ENCODE data around the gene ANTXR2. TPM values are rescaled to one million over a fixed set of nuclear protein-coding genes. Genes with fewer than 3 reads are reported as not detected.

The ANTXR2 gene
- polyA plus RNA-seq, 3 donors = 4.6 to 49.3 (median 45.7) TPM

DNA sequence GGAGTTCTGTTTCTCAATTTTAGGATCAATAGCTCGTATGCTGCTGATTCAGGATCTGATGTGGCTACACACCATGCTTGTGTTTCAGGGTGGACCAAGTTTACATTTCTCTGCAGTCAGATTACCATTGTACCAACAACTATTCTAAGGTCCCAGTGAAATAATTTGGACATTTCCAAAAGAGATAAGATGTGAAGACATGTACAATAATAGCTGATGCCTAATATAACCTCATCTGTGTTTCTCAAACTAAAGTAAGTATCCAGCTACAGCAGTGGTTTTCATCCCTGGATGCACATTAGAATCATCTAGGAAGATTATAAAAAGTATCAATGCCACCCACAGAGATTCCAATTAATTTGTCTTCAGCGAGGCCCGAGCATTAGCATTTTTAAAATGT is 209.7 kb downstream of the ANTXR2 start:
- 81 to 89% (median 83%) methylated on average over 3 of the region's 3 CpGs for WGBS, 3 donors
- no peak overlapping the region for H3K27ac ChIP-seq (ENCODE audit: low read depth, low read length)

- 67 to 73% (median 72%) methylated on average over 3 of the region's 3 CpGs for WGBS, 3 donors
- no peak overlapping the region for H3K27ac ChIP-seq (ENCODE audit: low read depth, low read length)
Observed at GRCh38 chr4:79862821-79863220, 210.2 kb downstream of the ANTXR2 start.

DNA sequence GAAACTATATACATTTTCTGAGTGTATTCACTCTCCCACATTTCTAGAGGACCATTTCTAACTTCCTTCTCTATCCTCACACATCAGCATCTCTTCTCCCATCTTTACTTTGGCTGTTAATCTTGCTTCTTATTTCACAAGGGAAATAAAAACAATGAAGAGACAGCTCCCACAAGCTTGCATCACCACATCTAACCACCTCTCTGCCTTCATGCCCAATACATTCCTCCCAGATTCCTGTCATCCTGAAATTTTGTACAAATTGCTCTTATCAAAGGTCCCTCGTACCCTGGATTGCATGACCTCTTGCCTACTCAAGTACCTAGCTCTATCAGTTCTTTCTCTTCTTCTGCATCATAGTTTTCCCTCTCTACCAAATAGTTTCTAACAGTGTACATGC is 215.2 kb downstream of the ANTXR2 start:
- no peak overlapping the region for H3K27ac ChIP-seq (ENCODE audit: low read depth, low read length)
- 73 to 91% (median 82%) methylated on average over 1 of the region's 1 CpG for WGBS, 3 donors

DNA sequence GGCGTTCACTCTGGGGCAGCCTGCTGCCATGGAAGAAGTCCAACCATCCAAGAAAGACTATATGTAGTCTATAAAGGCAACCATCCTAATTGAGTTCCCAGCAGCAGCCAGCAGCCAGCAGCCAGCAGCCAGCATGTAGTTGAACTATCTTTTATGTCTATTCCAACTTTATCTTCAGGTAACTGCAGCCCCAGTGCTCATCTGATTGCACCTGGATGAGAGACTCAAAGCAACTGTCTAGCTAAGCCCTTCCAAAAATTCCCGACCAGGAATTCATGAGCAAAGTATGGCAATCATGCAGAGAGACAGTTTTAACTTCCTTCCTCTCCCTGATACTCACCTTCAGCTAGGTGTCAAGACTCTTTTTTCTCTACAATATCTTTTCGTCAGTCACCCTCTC is 216.8 kb downstream of the ANTXR2 start:
- WGBS, 3 donors = 77 to 92% (median 87%) methylated on average over 3 of the region's 3 CpGs
- H3K27ac ChIP-seq (ENCODE audit: low read depth, low read length) = no peak overlapping the region

GRCh38 chr4:79854856-79855502 is 218.1 kb downstream of the ANTXR2 start:
- no peak overlapping the region for H3K27ac ChIP-seq (ENCODE audit: low read depth, low read length)
- whole genome bisulfite sequencing, 3 donors = 12 to 35% (median 21%) methylated on average over 4 of the region's 4 CpGs

- WGBS, 3 donors = 45 to 62% (median 61%) methylated on average over 4 of the region's 4 CpGs
- no peak overlapping the region for H3K27ac ChIP-seq (ENCODE audit: low read depth, low read length)
Observed at GRCh38 chr4:79852305-79852730, 220.7 kb downstream of the ANTXR2 start.

- WGBS, 3 donors = 53 to 70% (median 68%) methylated on average over 1 of the region's 1 CpG
- no peak overlapping the region for H3K27ac ChIP-seq (ENCODE audit: low read depth, low read length)
Observed at GRCh38 chr4:79851625-79852304, 221.3 kb downstream of the ANTXR2 start.

Other genes starting within 250 kb of the ANTXR2 start
- gene PRDM8, start 124.3 kb upstream of the ANTXR2 start, polyA plus RNA-seq = 1 to 10 TPM in 2 of 3 donors, under 1 TPM in 1; 0.48 to 8.3 (median 1.8) TPM
- 1 to 10 TPM in 1 of 3 donors, under 1 TPM in 1, not detected in 1; 0.03 to 6.2 TPM for gene FGF5, start 193.4 kb upstream of the ANTXR2 start, polyA plus RNA-seq

Data from adipose tissue (tissue), 3 donors.